HEK293 (cell line): ENCODE results near the gene MALT1.

Experiments
- EGR2 ChIP-seq: fragments of 450-650 bp; formaldehyde crosslinking; IDR thresholded peaks from 2 replicates; pipeline ENCODE4 v1.5.1; 2016; ENCODE audit warnings: low read depth, missing biosample characterization, missing genetic modification characterization
- IKZF3 ChIP-seq: fragments of 450-650 bp; IDR thresholded peaks from 2 replicates; pipeline ENCODE4 v1.5.0; 2018; ENCODE audit warnings: missing biosample characterization, mild to moderate bottlenecking, missing genetic modification characterization, moderate library complexity
- KLF7 ChIP-seq: fragments of 450-650 bp; formaldehyde crosslinking; IDR thresholded peaks from 2 replicates; pipeline ENCODE4 v1.5.1; 2016; ENCODE audit warnings: missing biosample characterization, missing genetic modification characterization, borderline replicate concordance
- MZF1 ChIP-seq: fragments of 450-650 bp; formaldehyde crosslinking; IDR thresholded peaks from 2 replicates; pipeline ENCODE4 v1.5.1; 2017; ENCODE audit warnings: missing biosample characterization, missing genetic modification characterization, borderline replicate concordance
- OSR2 ChIP-seq: fragments of 450-650 bp; formaldehyde crosslinking; IDR thresholded peaks from 2 replicates; pipeline ENCODE4 v1.5.1; 2016; ENCODE audit warnings: missing biosample characterization, missing genetic modification characterization
- PRDM10 ChIP-seq: fragments of 450-650 bp; formaldehyde crosslinking; IDR thresholded peaks from 2 replicates; pipeline ENCODE4 v1.5.1; 2016; ENCODE audit warnings: missing biosample characterization, missing genetic modification characterization
- PRDM6 ChIP-seq: fragments of 450-650 bp; formaldehyde crosslinking; IDR thresholded peaks from 2 replicates; pipeline ENCODE4 v1.5.1; 2017; ENCODE audit warnings: missing biosample characterization, missing genetic modification characterization
- SCRT2 ChIP-seq: fragments of 450-650 bp; formaldehyde crosslinking; IDR thresholded peaks from 2 replicates; pipeline ENCODE4 v1.5.1; 2016; ENCODE audit warnings: missing biosample characterization, missing genetic modification characterization
- TSHZ1 ChIP-seq: fragments of 450-650 bp; formaldehyde crosslinking; IDR thresholded peaks from 2 replicates; pipeline ENCODE4 v1.5.1; 2016; ENCODE audit warnings: missing biosample characterization, missing genetic modification characterization, borderline replicate concordance
- ZBTB10 ChIP-seq: fragments of 450-650 bp; formaldehyde crosslinking; IDR thresholded peaks from 2 replicates; pipeline ENCODE4 v1.5.1; 2016; ENCODE audit warnings: missing biosample characterization, missing genetic modification characterization
- ZFP37 ChIP-seq: fragments of 450-650 bp; formaldehyde crosslinking; IDR thresholded peaks from 2 replicates; pipeline ENCODE4 v1.5.1; 2016; ENCODE audit warnings: missing biosample characterization, missing genetic modification characterization
- ZNF16 ChIP-seq: fragments of 450-650 bp; formaldehyde crosslinking; IDR thresholded peaks from 2 replicates; pipeline ENCODE4 v1.5.1; 2016; ENCODE audit warnings: low read depth, missing biosample characterization, missing genetic modification characterization
- ZNF174 ChIP-seq: fragments of 450-650 bp; formaldehyde crosslinking; IDR thresholded peaks from 2 replicates; pipeline ENCODE4 v1.5.0; 2017; ENCODE audit warnings: missing biosample characterization, mild to moderate bottlenecking, missing genetic modification characterization
- ZNF2 ChIP-seq: fragments of 450-650 bp; formaldehyde crosslinking; IDR thresholded peaks from 2 replicates; pipeline ENCODE4 v1.5.1; 2016; ENCODE audit warnings: missing biosample characterization, missing genetic modification characterization
- ZNF335 ChIP-seq: fragments of 450-650 bp; formaldehyde crosslinking; conservative IDR thresholded peaks from 2 replicates; pipeline ENCODE4 v1.5.1; 2016; ENCODE audit warnings: missing biosample characterization, missing genetic modification characterization
- ZNF366 ChIP-seq: fragments of 450-650 bp; formaldehyde crosslinking; conservative IDR thresholded peaks from 2 replicates; pipeline ENCODE4 v1.5.1; 2016; ENCODE audit warnings: missing biosample characterization, missing genetic modification characterization
- ZNF510 ChIP-seq: fragments of 450-650 bp; formaldehyde crosslinking; IDR thresholded peaks from 2 replicates; pipeline ENCODE4 v1.5.1; 2018; ENCODE audit warnings: mild to moderate bottlenecking, missing genetic modification characterization, missing biosample characterization; ENCODE audit not compliant: insufficient replicate concordance
- ZNF660 ChIP-seq: fragments of 450-650 bp; IDR thresholded peaks from 2 replicates; pipeline ENCODE4 v1.5.1; 2018; ENCODE audit warnings: missing biosample characterization, mild to moderate bottlenecking, missing genetic modification characterization
- ZNF792 ChIP-seq: fragments of 450-650 bp; formaldehyde crosslinking; IDR thresholded peaks from 2 replicates; pipeline ENCODE4 v1.5.1; 2016; ENCODE audit warnings: missing biosample characterization, missing genetic modification characterization
- ZSCAN30 ChIP-seq: fragments of 450-650 bp; IDR thresholded peaks from 2 replicates; pipeline ENCODE4 v1.5.1; 2018; ENCODE audit warnings: missing biosample characterization, mild to moderate bottlenecking, missing genetic modification characterization, moderate library complexity
- TF ChIP-seq, protein P1 (sequence below): fragments of 450-650 bp; formaldehyde crosslinking; IDR thresholded peaks from 2 replicates; pipeline ENCODE4 v1.5.1; 2016; ENCODE audit warnings: missing biosample characterization, missing genetic modification characterization, borderline replicate concordance

MALT1 gene

DNA sequence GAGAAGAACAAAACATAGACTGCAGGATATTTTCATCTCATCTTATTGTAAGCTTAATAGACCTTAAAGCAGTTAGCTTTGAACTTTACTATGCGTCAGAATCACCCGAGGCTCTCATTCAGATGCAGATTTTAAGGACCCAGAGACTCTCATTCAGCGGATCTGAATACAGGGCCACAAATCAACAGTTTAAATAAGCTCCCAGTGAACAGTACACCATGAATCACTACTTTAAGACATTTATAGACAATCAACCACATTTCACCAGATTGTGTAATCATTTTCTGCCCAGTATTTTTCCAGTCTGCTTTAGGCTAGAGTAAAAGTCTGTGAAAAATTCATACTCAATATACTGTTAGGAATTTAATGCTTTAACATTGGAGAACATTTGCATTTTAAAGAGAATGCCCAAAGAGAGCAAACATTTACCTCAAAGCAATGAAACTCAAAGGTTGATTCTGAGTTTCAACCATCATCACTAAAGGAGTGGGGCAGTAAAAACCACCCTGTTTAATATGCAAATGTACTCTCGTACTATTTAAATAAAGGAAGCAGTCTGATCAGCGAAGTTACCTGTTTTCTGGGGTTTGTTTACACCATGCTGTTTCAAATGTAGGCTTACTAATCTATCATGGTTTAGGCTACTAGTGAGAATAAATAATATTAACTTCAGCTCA, 31.4 kb upstream of the MALT1 start (continued):
- peak; percentile 97 for TF ChIP-seq PRDM6 (tag by site-specific recombination)
- TF ChIP-seq ZNF2: no peak
- TF ChIP-seq, protein P1, sequence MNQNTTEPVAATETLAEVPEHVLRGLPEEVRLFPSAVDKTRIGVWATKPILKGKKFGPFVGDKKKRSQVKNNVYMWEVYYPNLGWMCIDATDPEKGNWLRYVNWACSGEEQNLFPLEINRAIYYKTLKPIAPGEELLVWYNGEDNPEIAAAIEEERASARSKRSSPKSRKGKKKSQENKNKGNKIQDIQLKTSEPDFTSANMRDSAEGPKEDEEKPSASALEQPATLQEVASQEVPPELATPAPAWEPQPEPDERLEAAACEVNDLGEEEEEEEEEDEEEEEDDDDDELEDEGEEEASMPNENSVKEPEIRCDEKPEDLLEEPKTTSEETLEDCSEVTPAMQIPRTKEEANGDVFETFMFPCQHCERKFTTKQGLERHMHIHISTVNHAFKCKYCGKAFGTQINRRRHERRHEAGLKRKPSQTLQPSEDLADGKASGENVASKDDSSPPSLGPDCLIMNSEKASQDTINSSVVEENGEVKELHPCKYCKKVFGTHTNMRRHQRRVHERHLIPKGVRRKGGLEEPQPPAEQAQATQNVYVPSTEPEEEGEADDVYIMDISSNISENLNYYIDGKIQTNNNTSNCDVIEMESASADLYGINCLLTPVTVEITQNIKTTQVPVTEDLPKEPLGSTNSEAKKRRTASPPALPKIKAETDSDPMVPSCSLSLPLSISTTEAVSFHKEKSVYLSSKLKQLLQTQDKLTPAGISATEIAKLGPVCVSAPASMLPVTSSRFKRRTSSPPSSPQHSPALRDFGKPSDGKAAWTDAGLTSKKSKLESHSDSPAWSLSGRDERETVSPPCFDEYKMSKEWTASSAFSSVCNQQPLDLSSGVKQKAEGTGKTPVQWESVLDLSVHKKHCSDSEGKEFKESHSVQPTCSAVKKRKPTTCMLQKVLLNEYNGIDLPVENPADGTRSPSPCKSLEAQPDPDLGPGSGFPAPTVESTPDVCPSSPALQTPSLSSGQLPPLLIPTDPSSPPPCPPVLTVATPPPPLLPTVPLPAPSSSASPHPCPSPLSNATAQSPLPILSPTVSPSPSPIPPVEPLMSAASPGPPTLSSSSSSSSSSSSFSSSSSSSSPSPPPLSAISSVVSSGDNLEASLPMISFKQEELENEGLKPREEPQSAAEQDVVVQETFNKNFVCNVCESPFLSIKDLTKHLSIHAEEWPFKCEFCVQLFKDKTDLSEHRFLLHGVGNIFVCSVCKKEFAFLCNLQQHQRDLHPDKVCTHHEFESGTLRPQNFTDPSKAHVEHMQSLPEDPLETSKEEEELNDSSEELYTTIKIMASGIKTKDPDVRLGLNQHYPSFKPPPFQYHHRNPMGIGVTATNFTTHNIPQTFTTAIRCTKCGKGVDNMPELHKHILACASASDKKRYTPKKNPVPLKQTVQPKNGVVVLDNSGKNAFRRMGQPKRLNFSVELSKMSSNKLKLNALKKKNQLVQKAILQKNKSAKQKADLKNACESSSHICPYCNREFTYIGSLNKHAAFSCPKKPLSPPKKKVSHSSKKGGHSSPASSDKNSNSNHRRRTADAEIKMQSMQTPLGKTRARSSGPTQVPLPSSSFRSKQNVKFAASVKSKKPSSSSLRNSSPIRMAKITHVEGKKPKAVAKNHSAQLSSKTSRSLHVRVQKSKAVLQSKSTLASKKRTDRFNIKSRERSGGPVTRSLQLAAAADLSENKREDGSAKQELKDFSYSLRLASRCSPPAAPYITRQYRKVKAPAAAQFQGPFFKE: no peak
- TF ChIP-seq TSHZ1 (tag by site-specific recombination): peak; percentile 73
- TF ChIP-seq KLF7 (tag by site-specific recombination): no peak
- peak; percentile 65 for TF ChIP-seq IKZF3 (tag by site-specific recombination)
- TF ChIP-seq ZNF660 (tag by site-specific recombination): peak; percentile 72; the same call in 1 of the 2 replicates
- TF ChIP-seq MZF1 (tag by site-specific recombination): no peak
- peak; percentile 24; the same call in 1 of the 2 replicates for TF ChIP-seq ZNF366
- no peak for TF ChIP-seq ZNF510
- peak; percentile 11; the same call in 1 of the 2 replicates for TF ChIP-seq OSR2 (tag by site-specific recombination)
- no peak for TF ChIP-seq ZFP37 (tag by site-specific recombination)
- TF ChIP-seq EGR2: no peak
- no peak for TF ChIP-seq PRDM10
- no peak for TF ChIP-seq ZBTB10 (tag by site-specific recombination)
- TF ChIP-seq ZNF335 (tag by site-specific recombination): peak; percentile 36; the same call in 1 of the 2 replicates
- TF ChIP-seq ZSCAN30: no peak
- no peak for TF ChIP-seq ZNF174
- TF ChIP-seq ZNF792 (tag by site-specific recombination): no peak
- TF ChIP-seq ZNF16 (tag by site-specific recombination): no peak
- peak; percentile 52 for TF ChIP-seq SCRT2 (tag by site-specific recombination)
